Duodenal mucosa (tissue), 2 donors: ENCODE results near the gene CHM.

Experiments used
- H3K27ac ChIP-seq: one replicate; pipeline ENCODE4 v1.7.0; 2013; ENCODE audit warnings: low read depth, low read length
- H3K27me3 ChIP-seq, 2 donors: one replicate each; pipeline ENCODE4 v1.7.0; 2013; ENCODE audit warnings: low read length in 2 of 2, control low read depth in 1 of 2; ENCODE audit not compliant: insufficient read depth in 2 of 2, control insufficient read depth in 1 of 2
- H3K36me3 ChIP-seq, 2 donors: one replicate each; pipeline ENCODE4 v1.7.0; 2013; ENCODE audit warnings: low read length in 2 of 2, control low read depth in 1 of 2; ENCODE audit not compliant: insufficient read depth in 2 of 2, control insufficient read depth in 1 of 2
- H3K4me1 ChIP-seq, 2 donors: one replicate each; pipeline ENCODE4 v1.7.0; 2013; ENCODE audit warnings: low read length in 2 of 2, control low read depth in 1 of 2; ENCODE audit not compliant: insufficient read depth in 2 of 2, control insufficient read depth in 1 of 2
- H3K4me3 ChIP-seq, 2 donors: one replicate each; pipeline ENCODE4 v1.7.0; 2013; ENCODE audit warnings: low read length in 2 of 2, low read depth in 1 of 2
- H3K9ac ChIP-seq, 2 donors: one replicate each; pipeline ENCODE4 v1.7.0; 2013; ENCODE audit warnings: low read length in 2 of 2, low read depth in 1 of 2
- H3K9me3 ChIP-seq, 2 donors: one replicate each; pipeline ENCODE4 v1.7.0; 2013; ENCODE audit warnings: low read length in 2 of 2, control low read depth in 1 of 2; ENCODE audit not compliant: control insufficient read depth in 1 of 2

CHM gene

GRCh38 chrX:85859426-85859825, 187.9 kb downstream of the CHM start:
- Histone ChIP-seq H3K9me3 (no peaks in the 10 kb centered on the region), H3K36me3 (peaks cover 0 to 2% of the 10 kb centered on the region in 2 donors), H3K27me3 (no peaks in the 10 kb centered on the region), H3K4me3 (no peak overlapping the region), H3K9ac (no peak overlapping the region), H3K27ac (no peak overlapping the region), H3K4me1 (no peaks in the 10 kb centered on the region)

- no peaks in the 10 kb centered on the region for H3K4me1 ChIP-seq
- H3K27ac ChIP-seq, result no peak overlapping the region
- H3K9ac ChIP-seq, result no peak overlapping the region
- H3K4me3 ChIP-seq, result no peak overlapping the region
- no peaks in the 10 kb centered on the region for H3K9me3 ChIP-seq
- no peaks in the 10 kb centered on the region for H3K36me3 ChIP-seq
- no peaks in the 10 kb centered on the region for H3K27me3 ChIP-seq
Measured at GRCh38 chrX:85851418-85851817, 195.9 kb downstream of the CHM start.

- Histone ChIP-seq H3K27me3 (no peaks in the 10 kb centered on the region), H3K27ac (no peak overlapping the region), H3K4me1 (no peaks in the 10 kb centered on the region), H3K36me3 (no peaks in the 10 kb centered on the region), H3K9me3 (no peaks in the 10 kb centered on the region), H3K4me3 (no peak overlapping the region), H3K9ac (no peak overlapping the region)
Measured at GRCh38 chrX:85836868-85837267, 210.5 kb downstream of the CHM start.

GRCh38 chrX:85828771-85829170, 218.6 kb downstream of the CHM start:
- Histone ChIP-seq H3K27me3 (no peaks in the 10 kb centered on the region), H3K4me3 (no peak overlapping the region), H3K9me3 (no peaks in the 10 kb centered on the region), H3K27ac (no peak overlapping the region), H3K9ac (no peak overlapping the region), H3K36me3 (no peaks in the 10 kb centered on the region), H3K4me1 (no peaks in the 10 kb centered on the region)

GRCh38 chrX:85815203-85815751, 232.1 kb downstream of the CHM start:
- Histone ChIP-seq H3K9ac (no peak overlapping the region), H3K36me3 (no peaks in the 10 kb centered on the region), H3K27ac (no peak overlapping the region), H3K27me3 (no peaks in the 10 kb centered on the region), H3K4me1 (no peaks in the 10 kb centered on the region), H3K9me3 (peaks cover 3 to 12% of the 10 kb centered on the region in 2 donors), H3K4me3 (no peak overlapping the region)
